Sigmoid colon (tissue), 7 donors: ENCODE data around the gene PA2G4. TPM values are rescaled to one million over a fixed set of nuclear protein-coding genes. Genes with fewer than 3 reads are reported as not detected.

ENCODE experiments used
- DNase-seq: peaks from one replicate; pipeline ENCODE4 v3.0.0-alpha.2; 2019
- H3K27ac ChIP-seq, 4 donors: fragments of 200-600 bp; sonication (generic); one replicate each; pipeline ENCODE4 v1.5.1; 2016 to 2019; ENCODE audit warnings: mild to moderate bottlenecking in 1 of 4
- H3K27me3 ChIP-seq, 3 donors: fragments of 200-600 bp; sonication (generic); one replicate each; pipeline ENCODE4 v1.5.1; 2019; ENCODE audit warnings: mild to moderate bottlenecking in 1 of 3
- H3K36me3 ChIP-seq, 4 donors: fragments of 200-600 bp; sonication (generic); one replicate each; pipeline ENCODE4 v1.5.1; 2016 to 2019
- H3K4me1 ChIP-seq, 4 donors: fragments of 200-600 bp; sonication (generic); one replicate each; pipeline ENCODE4 v1.5.1; 2017 to 2019
- H3K4me3 ChIP-seq, 4 donors: fragments of 200-600 bp; sonication (generic); one replicate each; pipeline ENCODE4 v1.5.1; 2017 to 2019; ENCODE audit warnings: mild to moderate bottlenecking in 2 of 4, moderate library complexity in 1 of 4
- H3K9me3 ChIP-seq, 4 donors: fragments of 200-600 bp in 3 of 4; sonication (generic) in 3 of 4; one replicate each; pipeline versions ENCODE4 v1.5.1 to v1.6.1; 2013 to 2019
- CTCF ChIP-seq, 4 experiments: fragments of 450-650 bp in 3 of 4; fragments of 200-600 bp in 1 of 4; IDR thresholded peaks; one replicate each; pipeline ENCODE4 v1.5.1; 2016 to 2019; ENCODE audit warnings: antibody characterized with exemption in 4 of 4, mild to moderate bottlenecking in 3 of 4, moderate library complexity in 2 of 4
- EP300 ChIP-seq, 4 donors: sonication (generic); formaldehyde crosslinking; IDR thresholded peaks; one replicate each; pipeline ENCODE4 v1.6.1; 2017; ENCODE audit warnings: antibody characterized with exemption in 4 of 4
- POLR2A ChIP-seq, 2 donors: fragments of 450-650 bp; IDR thresholded peaks; one replicate each; pipeline ENCODE4 v1.6.1; 2016; ENCODE audit warnings: antibody characterized with exemption in 2 of 2, mild to moderate bottlenecking in 2 of 2, moderate library complexity in 2 of 2
- POLR2AphosphoS5 ChIP-seq, 4 donors: sonication (generic); formaldehyde crosslinking; IDR thresholded peaks; one replicate each; pipeline ENCODE4 v1.6.1; 2017; ENCODE audit warnings: antibody characterized with exemption in 4 of 4
- WGBS, 2 donors: extraction: QIAGEN DNeasy Blood & Tissue Kit; methylation state at CpG; one replicate each; pipeline ENCODE4 v1.1.7; 2013; 5-methylcytosine and 5-hydroxymethylcytosine counted together
- intact Hi-C: fragments of 100-400 bp; cut with DNase I; formaldehyde crosslinking; loops from one replicate; pipeline ENCODE4 v1.15.1; 2023
- polyA plus RNA-seq, 3 donors: library from polyadenylated mRNA; stranded (reverse); fragments of 200-250 nt; gene quantifications; one replicate each; pipeline ENCODE4 v1.2.3, GENCODE V29; 2013
- total RNA-seq, 4 donors: library from RNA; depleted of rRNA; stranded (reverse); fragments of >200 nt; gene quantifications; one replicate each; pipeline ENCODE4 v1.1.0, GENCODE V29; 2016
- donor health status: healthy with polysubstance abuse.
- donor health status: Bipolar disorder and iron deficiency.
- donor health status: healthy.

Gene PA2G4
- total and polyA plus RNA-seq, 7 donors = 52.9 to 157 (median 106) TPM

GRCh38 chr12:56146492-56147460 is 42.4 kb downstream of the PA2G4 start:
- 19 to 68% methylated on average over 13 of the region's 13 CpGs for WGBS, 2 donors
- Histone ChIP-seq H3K9me3 (no peaks in the 10 kb centered on the region), H3K4me1 (peaks cover 0 to 10% (median 6%) of the 10 kb centered on the region in 4 donors), H3K4me3 (no peak overlapping the region), H3K27ac (peak overlapping the region in 3 of 4 donors; percentile 46 to 69 (median 50)), H3K27me3 (no peaks in the 10 kb centered on the region), H3K36me3 (peaks cover 17 to 36% (median 30%) of the 10 kb centered on the region in 4 donors)
- DNase-seq = no peak
- intact Hi-C loops = no loop called here
- TF ChIP-seq POLR2A (IDR thresholded peaks at IDR 0.05) = no peak
- no peak for TF ChIP-seq EP300 (IDR thresholded peaks at IDR 0.05)
- no peak for TF ChIP-seq POLR2AphosphoS5 (IDR thresholded peaks at IDR 0.05)
- TF ChIP-seq CTCF (IDR thresholded peaks at IDR 0.05) = no peak

- H3K9me3 ChIP-seq = no peaks in the 10 kb centered on the region
- DNase-seq = no peak
- H3K4me3 ChIP-seq = no peak overlapping the region
- H3K36me3 ChIP-seq = no peaks in the 10 kb centered on the region
- no peaks in the 10 kb centered on the region for H3K27me3 ChIP-seq
- intact Hi-C loops = loop anchor here (2.0 kb wide), 1 partner anchor 22 kb away; the partner anchor contains the start of gene ESYT1
- H3K4me1 ChIP-seq = peaks cover 0 to 27% (median 18%) of the 10 kb centered on the region in 4 donors
- TF ChIP-seq POLR2AphosphoS5 (IDR thresholded peaks at IDR 0.05) (peak in 2 of 4 donors; percentile 33 to 50), CTCF (IDR thresholded peaks at IDR 0.05) (no peak)
- no peak overlapping the region for H3K27ac ChIP-seq
- WGBS, 2 donors = 64 to 65% methylated on average over 3 of the region's 3 CpGs
These were observed 46.2 kb downstream of the PA2G4 start for GRCh38 chr12:56150563-56150962.

- intact Hi-C loops = loop anchor here (2.0 kb wide), 1 partner anchor 23 kb away; the partner anchor contains the start of gene ESYT1
- Histone ChIP-seq H3K36me3 (no peaks in the 10 kb centered on the region), H3K4me3 (peak overlapping the region; percentile 59 to 79 (median 68)), H3K4me1 (peaks cover 0 to 31% (median 20%) of the 10 kb centered on the region in 4 donors), H3K27ac (peak overlapping the region; percentile 92 to 97 (median 94)), H3K27me3 (no peaks in the 10 kb centered on the region), H3K9me3 (no peaks in the 10 kb centered on the region)
- WGBS, 2 donors = 1 to 5% methylated on average over 12 of the region's 12 CpGs
- DNase-seq = no peak
- peak in 3 of 4 experiments; percentile 13 to 63 (median 40) for TF ChIP-seq CTCF (IDR thresholded peaks at IDR 0.05)
- no peak for TF ChIP-seq EP300 (IDR thresholded peaks at IDR 0.05)
These were observed 47.3 kb downstream of the PA2G4 start for GRCh38 chr12:56151672-56152131.

GRCh38 chr12:56152132-56152755 is 47.9 kb downstream of the PA2G4 start, which contains the start of gene MYL6B:
MYL6B (plus strand) TSS chr12:56152587; CDS start chr12:56153919, 1,332 bp downstream.
- Histone ChIP-seq H3K36me3 (no peaks in the 10 kb centered on the region), H3K4me3 (peak within 1 kb of the TSS; percentile 59 to 79 (median 68)), H3K27me3 (no peaks in the 10 kb centered on the region), H3K4me1 (peaks cover 0 to 36% (median 25%) of the 10 kb centered on the region in 4 donors), H3K9me3 (no peaks in the 10 kb centered on the region), H3K27ac (peak within 1 kb of the TSS; percentile 92 to 97 (median 94))
- 0 to 1% methylated on average over 37 of the region's 37 CpGs for WGBS, 2 donors
- DNase-seq = peak; percentile 97
- intact Hi-C loops = no loop called here
- peak; percentile 60 to 94 (median 82) for TF ChIP-seq POLR2AphosphoS5 (IDR thresholded peaks at IDR 0.05)
- TF ChIP-seq CTCF (IDR thresholded peaks at IDR 0.05) = no peak
- TF ChIP-seq EP300 (IDR thresholded peaks at IDR 0.05) = peak in 1 of 4 donors; percentile 76
- peak in 1 of 2 donors; percentile 29 for TF ChIP-seq POLR2A (IDR thresholded peaks at IDR 0.05)
